ENCODE data around the gene AUTS2. TPM values are rescaled to one million over a fixed set of nuclear protein-coding genes. Genes with fewer than 3 reads are reported as not detected.

AUTS2 gene
- total RNA-seq, 1 experiment from 2014 or later, result 38.5 TPM

DNA sequence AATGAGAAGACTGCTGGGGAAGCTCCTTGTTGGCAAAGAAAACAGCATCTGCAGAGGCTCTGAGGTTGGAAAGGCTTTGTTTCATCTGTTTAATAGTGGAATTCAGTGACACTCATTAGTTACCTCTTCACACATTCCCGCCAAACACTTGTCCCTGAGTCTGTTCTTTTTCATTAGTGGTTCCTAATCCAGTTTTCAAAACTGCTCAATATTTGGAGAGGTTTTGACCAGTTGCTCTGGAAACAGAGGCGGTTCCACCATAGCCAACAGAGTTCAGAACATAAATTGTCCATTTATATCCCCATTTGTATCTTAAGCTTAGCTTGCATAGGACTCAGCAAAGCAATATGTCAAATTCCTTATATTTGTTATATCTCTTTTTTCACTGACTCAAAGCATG is 754.6 kb downstream of the AUTS2 start:
- Histone ChIP-seq H3K9me2 (replicated peaks; ENCODE audit: insufficient read depth, low read length) (no peaks in the 10 kb centered on the region), H3K79me2 (ENCODE audit: low read length) (no peaks in the 10 kb centered on the region), H3K4me3 (ENCODE audit: low read length) (no peak overlapping the region), H3K9me3 (ENCODE audit: low read length) (no peaks in the 10 kb centered on the region), H4K20me1 (ENCODE audit: insufficient read depth, low read depth, low read length) (no peaks in the 10 kb centered on the region), H3K4me1 (ENCODE audit: low read length) (peaks cover 41% of the 10 kb centered on the region), H3K36me3 (ENCODE audit: insufficient read depth, low read length) (no peaks in the 10 kb centered on the region), H3K27ac (ENCODE audit: low read length) (no peak overlapping the region), H2AFZ (ENCODE audit: low read length) (no peak overlapping the region), H3K9ac (ENCODE audit: low read length) (no peak overlapping the region), H3K27me3 (ENCODE audit: low read length) (no peaks in the 10 kb centered on the region), H3K4me2 (ENCODE audit: low read depth, low read length, poor library complexity, severe bottlenecking) (no peak overlapping the region)
- DNase-seq, result no peak

DNA sequence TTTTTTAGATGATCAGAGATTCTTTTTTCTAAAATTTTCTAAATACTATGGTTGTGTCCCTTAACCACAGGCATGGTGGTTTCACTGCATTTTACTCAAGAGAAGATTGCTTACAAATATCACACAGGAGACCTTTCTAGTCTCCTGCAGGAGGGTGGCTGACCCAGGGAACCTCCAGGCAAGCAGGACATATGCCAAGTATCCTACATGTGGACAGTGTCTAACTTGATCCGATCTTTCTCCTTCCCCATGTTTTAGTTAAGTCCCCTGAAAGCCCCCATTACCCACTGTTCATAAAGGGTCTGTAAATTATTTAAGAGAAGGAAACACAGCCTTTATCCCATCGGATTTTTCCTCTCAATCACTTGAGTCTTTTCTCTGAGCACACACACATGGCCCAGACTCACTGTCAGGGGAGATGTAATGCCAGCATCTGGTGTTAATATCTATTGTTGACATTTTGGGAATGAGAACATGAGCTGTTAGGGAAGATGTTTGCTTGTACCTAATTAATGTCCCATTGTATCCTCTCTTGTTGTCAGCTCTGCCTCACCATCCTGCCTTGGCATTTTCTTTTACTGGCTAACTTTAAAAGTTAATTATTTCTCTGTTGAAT is 755.2 kb downstream of the AUTS2 start:
- no peak for DNase-seq
- Histone ChIP-seq H3K36me3 (ENCODE audit: insufficient read depth, low read length) (no peaks in the 10 kb centered on the region), H3K27ac (ENCODE audit: low read length) (no peak overlapping the region), H3K4me2 (ENCODE audit: low read depth, low read length, poor library complexity, severe bottlenecking) (no peak overlapping the region), H3K4me3 (ENCODE audit: low read length) (no peak overlapping the region), H3K9me2 (replicated peaks; ENCODE audit: insufficient read depth, low read length) (no peaks in the 10 kb centered on the region), H3K9me3 (ENCODE audit: low read length) (no peaks in the 10 kb centered on the region), H4K20me1 (ENCODE audit: insufficient read depth, low read depth, low read length) (no peaks in the 10 kb centered on the region), H3K9ac (ENCODE audit: low read length) (no peak overlapping the region), H3K79me2 (ENCODE audit: low read length) (no peaks in the 10 kb centered on the region), H3K27me3 (ENCODE audit: low read length) (no peaks in the 10 kb centered on the region), H3K4me1 (ENCODE audit: low read length) (peaks cover 36% of the 10 kb centered on the region), H2AFZ (ENCODE audit: low read length) (no peak overlapping the region)

DNA sequence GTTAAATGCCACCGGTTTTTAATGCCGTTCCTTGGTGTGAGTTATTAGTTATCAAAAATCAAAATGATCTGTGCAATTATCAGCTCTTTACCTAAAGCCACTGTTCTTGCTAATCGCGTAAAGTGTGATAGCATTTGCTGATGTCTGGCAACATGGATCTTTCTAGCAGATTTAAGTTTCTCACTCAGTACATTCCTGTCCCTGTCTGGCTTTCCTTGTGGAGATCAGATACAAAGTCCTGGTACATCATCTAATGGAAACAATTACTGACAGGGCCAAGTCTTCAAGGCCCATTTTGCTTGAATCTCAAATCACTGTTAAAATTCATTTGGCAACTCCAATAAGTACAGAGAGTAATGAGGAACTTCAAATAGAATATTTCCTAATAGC is 755.7 kb downstream of the AUTS2 start:
- Histone ChIP-seq H3K27me3 (ENCODE audit: low read length) (no peaks in the 10 kb centered on the region), H3K9me3 (ENCODE audit: low read length) (no peaks in the 10 kb centered on the region), H3K36me3 (ENCODE audit: insufficient read depth, low read length) (no peaks in the 10 kb centered on the region), H3K4me2 (ENCODE audit: low read depth, low read length, poor library complexity, severe bottlenecking) (no peak overlapping the region), H3K9ac (ENCODE audit: low read length) (no peak overlapping the region), H3K27ac (ENCODE audit: low read length) (no peak overlapping the region), H3K4me1 (ENCODE audit: low read length) (peaks cover 36% of the 10 kb centered on the region), H3K4me3 (ENCODE audit: low read length) (no peak overlapping the region), H4K20me1 (ENCODE audit: insufficient read depth, low read depth, low read length) (no peaks in the 10 kb centered on the region), H3K9me2 (replicated peaks; ENCODE audit: insufficient read depth, low read length) (no peaks in the 10 kb centered on the region), H2AFZ (ENCODE audit: low read length) (no peak overlapping the region), H3K79me2 (ENCODE audit: low read length) (no peaks in the 10 kb centered on the region)
- DNase-seq, result no peak

DNA sequence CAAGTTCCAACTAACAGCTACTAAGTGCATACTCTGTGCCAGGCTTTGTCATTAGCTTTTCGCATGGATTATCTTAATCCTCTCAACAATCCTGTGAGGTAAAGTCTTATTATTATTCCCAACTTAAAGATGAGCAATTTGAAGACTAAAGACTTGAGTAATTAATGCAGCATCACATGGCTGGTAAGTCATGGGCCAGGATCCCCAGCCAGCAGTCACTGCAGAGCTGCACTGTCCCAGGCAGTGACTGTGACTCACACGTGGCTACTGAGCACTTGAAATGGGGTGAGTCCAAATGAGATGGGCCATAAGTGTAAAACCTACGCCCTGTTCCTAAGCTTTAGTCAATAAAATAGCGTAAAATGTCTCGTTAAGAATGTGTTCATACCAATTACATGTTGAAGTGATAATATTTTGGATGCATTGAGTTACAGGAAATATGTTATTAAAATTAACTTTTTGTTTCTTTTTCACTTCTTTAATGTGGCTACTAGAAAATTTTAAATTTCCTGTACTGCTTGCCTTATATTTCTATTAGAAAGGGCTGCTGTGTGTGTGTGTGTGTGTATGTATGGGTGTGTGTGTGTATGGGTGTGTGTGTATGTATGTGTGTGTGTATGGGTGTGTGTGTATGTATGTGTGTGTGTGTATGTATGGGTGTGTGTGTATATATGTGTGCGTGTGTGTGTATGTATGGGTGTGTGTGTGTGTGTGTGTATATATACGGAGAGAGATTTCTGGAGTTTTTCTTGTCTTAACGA is 756.3 kb downstream of the AUTS2 start:
- Histone ChIP-seq H3K4me2 (ENCODE audit: low read depth, low read length, poor library complexity, severe bottlenecking) (peak overlapping the region; percentile 68), H3K4me1 (ENCODE audit: low read length) (peaks cover 36% of the 10 kb centered on the region), H3K9me3 (ENCODE audit: low read length) (no peaks in the 10 kb centered on the region), H3K4me3 (ENCODE audit: low read length) (peak overlapping the region; percentile 46; the same call in 1 of the 2 replicates), H4K20me1 (ENCODE audit: insufficient read depth, low read depth, low read length) (no peaks in the 10 kb centered on the region), H3K27me3 (ENCODE audit: low read length) (no peaks in the 10 kb centered on the region), H3K79me2 (ENCODE audit: low read length) (no peaks in the 10 kb centered on the region), H3K36me3 (ENCODE audit: insufficient read depth, low read length) (no peaks in the 10 kb centered on the region), H3K9me2 (replicated peaks; ENCODE audit: insufficient read depth, low read length) (no peaks in the 10 kb centered on the region), H2AFZ (ENCODE audit: low read length) (no peak overlapping the region), H3K27ac (ENCODE audit: low read length) (peak overlapping the region; percentile 94), H3K9ac (ENCODE audit: low read length) (peak overlapping the region; percentile 63)
- DNase-seq, result no peak

DNA sequence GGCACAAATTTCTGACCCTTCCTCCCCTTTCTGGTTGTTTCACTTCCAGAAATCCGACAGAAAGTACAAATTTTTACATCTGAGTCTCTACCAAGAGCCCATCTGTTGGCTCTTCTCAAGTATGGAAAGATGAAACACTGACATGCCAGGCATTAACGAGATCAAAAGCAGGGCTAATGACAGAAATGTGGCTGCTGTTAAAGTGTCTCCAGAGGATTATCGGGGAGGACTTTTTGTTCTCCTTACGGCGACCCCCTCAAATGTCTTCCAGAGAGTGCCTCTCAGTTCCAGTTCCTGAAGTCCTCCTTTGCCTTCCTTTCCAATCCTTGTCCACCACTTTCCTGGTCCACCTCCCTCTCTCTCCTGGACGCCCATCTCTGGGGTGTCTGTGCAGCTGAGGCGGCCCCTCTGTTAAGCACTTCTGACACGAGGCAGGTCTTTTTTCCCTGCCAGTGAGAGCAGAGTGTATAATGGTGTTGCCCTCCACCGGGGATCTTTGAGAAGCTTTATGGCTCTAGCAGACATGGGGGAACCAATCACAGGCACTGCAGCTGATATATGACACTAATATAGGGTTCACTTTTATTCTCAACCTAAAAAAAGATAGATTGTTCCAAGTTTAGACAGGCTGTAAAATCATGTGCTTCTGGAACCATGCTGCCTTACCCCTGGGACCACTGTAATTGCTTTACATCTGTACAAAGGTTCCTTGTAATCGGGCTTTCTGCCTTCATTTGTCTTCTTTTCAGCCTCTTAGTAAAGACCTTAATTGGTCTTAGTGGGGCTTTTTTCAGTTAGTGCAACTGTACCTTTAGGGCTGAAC is 757.1 kb downstream of the AUTS2 start:
- peak; percentile 91 for DNase-seq
- H3K4me3 ChIP-seq (ENCODE audit: low read length), result peak overlapping the region; percentile 46
- H3K4me2 ChIP-seq (ENCODE audit: low read depth, low read length, poor library complexity, severe bottlenecking), result peak overlapping the region; percentile 68
- H3K79me2 ChIP-seq (ENCODE audit: low read length), result no peaks in the 10 kb centered on the region
- H2AFZ ChIP-seq (ENCODE audit: low read length), result no peak overlapping the region
- no peaks in the 10 kb centered on the region for H3K9me2 ChIP-seq (replicated peaks; ENCODE audit: insufficient read depth, low read length)
- H3K27ac ChIP-seq (ENCODE audit: low read length), result peak overlapping the region; percentile 94
- H3K36me3 ChIP-seq (ENCODE audit: insufficient read depth, low read length), result no peaks in the 10 kb centered on the region
- H3K9me3 ChIP-seq (ENCODE audit: low read length), result no peaks in the 10 kb centered on the region
- H3K4me1 ChIP-seq (ENCODE audit: low read length), result peaks cover 36% of the 10 kb centered on the region
- peak overlapping the region; percentile 63 for H3K9ac ChIP-seq (ENCODE audit: low read length)
- no peaks in the 10 kb centered on the region for H3K27me3 ChIP-seq (ENCODE audit: low read length)
- no peaks in the 10 kb centered on the region for H4K20me1 ChIP-seq (ENCODE audit: insufficient read depth, low read depth, low read length)

DNA sequence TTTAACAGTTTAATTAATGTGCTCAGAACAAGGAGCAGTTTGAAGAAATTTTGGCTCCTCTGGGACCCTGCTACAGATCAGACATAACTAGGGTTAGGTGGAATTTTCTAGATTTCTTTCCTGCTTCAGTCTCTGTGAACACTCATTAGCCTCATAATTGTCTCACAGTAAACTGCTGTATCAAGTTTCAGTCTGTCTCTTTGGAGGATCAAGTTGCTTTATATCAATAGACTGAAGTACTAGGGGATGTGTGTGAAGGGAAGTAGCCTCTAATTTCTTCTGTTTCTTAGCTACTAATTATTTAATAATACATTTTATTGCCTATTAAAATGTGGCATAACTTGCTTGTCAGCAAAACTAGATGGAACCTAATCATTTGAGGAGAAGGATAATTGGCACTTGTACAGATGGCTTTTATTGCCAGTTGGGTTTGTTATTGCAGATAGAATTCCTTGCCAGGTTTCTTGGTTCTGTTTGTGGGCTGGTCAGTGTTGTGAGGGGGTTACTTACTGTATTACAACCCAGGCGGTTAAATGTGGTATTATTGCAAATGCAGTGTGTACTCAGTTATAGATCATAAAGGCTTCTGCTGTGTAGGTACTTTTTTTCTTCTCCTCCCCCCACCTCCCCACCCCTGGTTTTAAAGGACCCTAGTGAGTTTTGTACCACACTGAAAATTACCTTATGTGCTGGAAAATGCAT is 758.0 kb downstream of the AUTS2 start:
- no peak overlapping the region for H2AFZ ChIP-seq (ENCODE audit: low read length)
- peaks cover 36% of the 10 kb centered on the region for H3K4me1 ChIP-seq (ENCODE audit: low read length)
- no peaks in the 10 kb centered on the region for H3K36me3 ChIP-seq (ENCODE audit: insufficient read depth, low read length)
- peak overlapping the region; percentile 46 for H3K4me3 ChIP-seq (ENCODE audit: low read length)
- H3K79me2 ChIP-seq (ENCODE audit: low read length), result no peaks in the 10 kb centered on the region
- peak; percentile 73 for DNase-seq
- H3K27me3 ChIP-seq (ENCODE audit: low read length), result no peaks in the 10 kb centered on the region
- no peaks in the 10 kb centered on the region for H3K9me2 ChIP-seq (replicated peaks; ENCODE audit: insufficient read depth, low read length)
- H3K27ac ChIP-seq (ENCODE audit: low read length), result peak overlapping the region; percentile 94
- H3K9ac ChIP-seq (ENCODE audit: low read length), result peak overlapping the region; percentile 47
- H3K9me3 ChIP-seq (ENCODE audit: low read length), result no peaks in the 10 kb centered on the region
- H4K20me1 ChIP-seq (ENCODE audit: insufficient read depth, low read depth, low read length), result no peaks in the 10 kb centered on the region
- peak overlapping the region; percentile 68 for H3K4me2 ChIP-seq (ENCODE audit: low read depth, low read length, poor library complexity, severe bottlenecking)

DNA sequence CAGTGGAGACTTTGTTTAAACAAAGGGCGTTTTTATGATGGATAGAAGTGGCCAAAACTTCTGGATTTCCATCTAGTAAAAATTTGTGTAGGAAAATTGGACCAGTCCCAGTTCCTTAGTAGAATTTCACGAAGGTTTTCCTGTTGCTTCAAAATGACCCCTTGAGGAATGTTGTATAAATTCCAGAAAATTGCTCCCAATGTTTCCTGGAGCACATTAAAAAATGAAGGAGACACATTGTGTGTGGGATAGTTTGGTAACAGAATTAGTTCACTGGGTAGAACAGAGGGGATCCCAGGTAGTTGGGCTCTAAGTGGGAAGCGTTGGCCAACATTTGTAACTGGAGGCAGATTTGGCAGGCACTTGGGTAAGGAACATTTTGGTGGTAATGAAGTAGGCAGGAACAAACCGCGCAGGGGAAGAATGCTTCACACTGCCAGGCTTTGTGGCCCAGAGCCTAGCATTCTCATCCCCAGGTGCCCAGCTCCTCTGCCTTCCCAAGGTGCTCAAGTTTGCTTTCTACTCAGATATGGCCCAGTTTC is 758.6 kb downstream of the AUTS2 start:
- Histone ChIP-seq H3K4me1 (ENCODE audit: low read length) (peaks cover 36% of the 10 kb centered on the region), H3K9me3 (ENCODE audit: low read length) (no peaks in the 10 kb centered on the region), H3K79me2 (ENCODE audit: low read length) (no peaks in the 10 kb centered on the region), H2AFZ (ENCODE audit: low read length) (no peak overlapping the region), H3K9me2 (replicated peaks; ENCODE audit: insufficient read depth, low read length) (no peaks in the 10 kb centered on the region), H3K36me3 (ENCODE audit: insufficient read depth, low read length) (no peaks in the 10 kb centered on the region), H3K27me3 (ENCODE audit: low read length) (no peaks in the 10 kb centered on the region), H3K27ac (ENCODE audit: low read length) (peak overlapping the region; percentile 94), H3K4me3 (ENCODE audit: low read length) (peak overlapping the region; percentile 46), H3K9ac (ENCODE audit: low read length) (peak overlapping the region; percentile 47), H3K4me2 (ENCODE audit: low read depth, low read length, poor library complexity, severe bottlenecking) (peak overlapping the region; percentile 68), H4K20me1 (ENCODE audit: insufficient read depth, low read depth, low read length) (no peaks in the 10 kb centered on the region)
- DNase-seq, result no peak

Data from Karpas-422 (cell line).